Measurements from ENCODE around the gene PARP15.
"Not testable (repeated sequence)": the region's sequence is repeated elsewhere in the genome, so short reads cannot be mapped to it uniquely, and the experiment has no call there.

Gene PARP15

GRCh38 chr3:122680475-122681283, 103.2 kb downstream of the PARP15 start, which contains the start of gene PARP14:
PARP14 (plus strand) TSS chr3:122680839; CDS start chr3:122680884, 45 bp downstream.
- peak within 1 kb of the TSS; percentile 73 for H3K4me3 ChIP-seq (ENCODE audit: insufficient read length, low read depth)

GRCh38 chr3:122681284-122681973, 104.0 kb downstream of the PARP15 start:
- DNase-seq (ENCODE audit: low read depth, low spot score), result no peak
- no peaks in the 10 kb centered on the region for H3K9me3 ChIP-seq (ENCODE audit: insufficient read depth, low read length)
- peaks cover 34% of the 10 kb centered on the region for H3K27me3 ChIP-seq (ENCODE audit: insufficient read depth, insufficient read length)
- peak overlapping the region; percentile 73 for H3K4me3 ChIP-seq (ENCODE audit: insufficient read length, low read depth)
- no peaks in the 10 kb centered on the region for H3K36me3 ChIP-seq (ENCODE audit: insufficient read depth, insufficient read length, low read length)
- H3K4me1 ChIP-seq (ENCODE audit: insufficient read depth, insufficient read length), result peaks cover 9% of the 10 kb centered on the region
- peak overlapping the region; percentile 50 for H3K9ac ChIP-seq (ENCODE audit: insufficient read length, low read depth)
- TF ChIP-seq YY1 (IDR thresholded peaks at IDR 0.05; ENCODE audit: insufficient read depth, insufficient read length), result no peak
- TF ChIP-seq ZNF274 (IDR thresholded peaks at IDR 0.05; ENCODE audit: low read depth, low read length), result no peak
- no peak for TF ChIP-seq SUZ12 (IDR thresholded peaks at IDR 0.05; ENCODE audit: extremely low read depth, insufficient read depth, insufficient read length)

More at GRCh38 chr3:122680475-122681283, 103.2 kb downstream of the PARP15 start, which contains the start of gene PARP14:
- DNase-seq (ENCODE audit: low read depth, low spot score), result peak; percentile 20
- TF ChIP-seq YY1 (IDR thresholded peaks at IDR 0.05; ENCODE audit: insufficient read depth, insufficient read length) (no peak), ZNF274 (IDR thresholded peaks at IDR 0.05; ENCODE audit: low read depth, low read length) (no peak), SUZ12 (IDR thresholded peaks at IDR 0.05; ENCODE audit: extremely low read depth, insufficient read depth, insufficient read length) (no peak)
- Histone ChIP-seq H3K4me1 (ENCODE audit: insufficient read depth, insufficient read length) (peaks cover 9% of the 10 kb centered on the region), H3K27me3 (ENCODE audit: insufficient read depth, insufficient read length) (peaks cover 34% of the 10 kb centered on the region), H3K9me3 (ENCODE audit: insufficient read depth, low read length) (no peaks in the 10 kb centered on the region), H3K9ac (ENCODE audit: insufficient read length, low read depth) (peak within 1 kb of the TSS; percentile 84), H3K36me3 (ENCODE audit: insufficient read depth, insufficient read length, low read length) (no peaks in the 10 kb centered on the region)

GRCh38 chr3:122681974-122682409, 104.5 kb downstream of the PARP15 start:
- no peak for DNase-seq (ENCODE audit: low read depth, low spot score)
- Histone ChIP-seq H3K4me3 (ENCODE audit: insufficient read length, low read depth) (no peak overlapping the region), H3K9me3 (ENCODE audit: insufficient read depth, low read length) (no peaks in the 10 kb centered on the region), H3K27me3 (ENCODE audit: insufficient read depth, insufficient read length) (peaks cover 34% of the 10 kb centered on the region), H3K9ac (ENCODE audit: insufficient read length, low read depth) (no peak overlapping the region), H3K36me3 (ENCODE audit: insufficient read depth, insufficient read length, low read length) (no peaks in the 10 kb centered on the region), H3K4me1 (ENCODE audit: insufficient read depth, insufficient read length) (peaks cover 9% of the 10 kb centered on the region)
- no peak for TF ChIP-seq ZNF274 (IDR thresholded peaks at IDR 0.05; ENCODE audit: low read depth, low read length)
- TF ChIP-seq YY1 (IDR thresholded peaks at IDR 0.05; ENCODE audit: insufficient read depth, insufficient read length), result no peak
- TF ChIP-seq SUZ12 (IDR thresholded peaks at IDR 0.05; ENCODE audit: extremely low read depth, insufficient read depth, insufficient read length), result no peak

GRCh38 chr3:122682778-122683411, 105.4 kb downstream of the PARP15 start:
- not testable (repeated sequence) for H3K36me3 ChIP-seq (ENCODE audit: insufficient read depth, insufficient read length, low read length); DNase-seq (ENCODE audit: low read depth, low spot score); H3K4me3 ChIP-seq (ENCODE audit: insufficient read length, low read depth); H3K4me1 ChIP-seq (ENCODE audit: insufficient read depth, insufficient read length); H3K9me3 ChIP-seq (ENCODE audit: insufficient read depth, low read length); H3K9ac ChIP-seq (ENCODE audit: insufficient read length, low read depth)
- H3K27me3 ChIP-seq (ENCODE audit: insufficient read depth, insufficient read length), result peaks cover 34% of the 10 kb centered on the region

GRCh38 chr3:122687298-122687697, 109.8 kb downstream of the PARP15 start:
- Histone ChIP-seq H3K9me3 (ENCODE audit: insufficient read depth, low read length) (no peaks in the 10 kb centered on the region), H3K27me3 (ENCODE audit: insufficient read depth, insufficient read length) (peaks cover 4% of the 10 kb centered on the region), H3K36me3 (ENCODE audit: insufficient read depth, insufficient read length, low read length) (no peaks in the 10 kb centered on the region), H3K4me3 (ENCODE audit: insufficient read length, low read depth) (no peak overlapping the region), H3K9ac (ENCODE audit: insufficient read length, low read depth) (no peak overlapping the region), H3K4me1 (ENCODE audit: insufficient read depth, insufficient read length) (no peaks in the 10 kb centered on the region)
- no peak for DNase-seq (ENCODE audit: low read depth, low spot score)
- TF ChIP-seq YY1 (IDR thresholded peaks at IDR 0.05; ENCODE audit: insufficient read depth, insufficient read length) (no peak), SUZ12 (IDR thresholded peaks at IDR 0.05; ENCODE audit: extremely low read depth, insufficient read depth, insufficient read length) (no peak), ZNF274 (IDR thresholded peaks at IDR 0.05; ENCODE audit: low read depth, low read length) (no peak)

Measured in NT2/D1 (cell line).